HEK293T (cell line): Measurements from ENCODE around the gene FREY1.

Experiments used
- CTCF ChIA-PET: fragments of 350-600 bp; formaldehyde crosslinking; extraction: SDS; loops from one replicate; lab custom pipeline; 2021; ENCODE audit warnings: antibody characterized with exemption, inconsistent platforms; lab: Yijun Ruan, JAX
- POLR2A ChIA-PET: fragments of 350-600 bp; formaldehyde crosslinking; extraction: SDS; loops from one replicate; lab custom pipeline; 2020; ENCODE audit warnings: antibody characterized with exemption, inconsistent platforms; lab: Yijun Ruan, JAX
- DNase-seq: peaks from one replicate; pipeline ENCODE4 v3.0.0; 2012; ENCODE audit warnings: mixed read lengths; ENCODE audit errors: extremely low spot score
- ARNT ChIP-seq: fragments of 450-650 bp; IDR thresholded peaks from 2 replicates; pipeline ENCODE4 v1.6.1; 2017; ENCODE audit warnings: mild to moderate bottlenecking
- BHLHE40 ChIP-seq: fragments of 450-650 bp; IDR thresholded peaks from 2 replicates; pipeline ENCODE4 v1.6.1; 2016; ENCODE audit warnings: mild to moderate bottlenecking, moderate library complexity, borderline replicate concordance
- CTBP1 ChIP-seq: fragments of 450-650 bp; IDR thresholded peaks from 2 replicates; pipeline ENCODE4 v1.6.1; 2016; ENCODE audit warnings: borderline replicate concordance
- ELF4 ChIP-seq: fragments of 450-650 bp; IDR thresholded peaks from 2 replicates; pipeline ENCODE4 v1.6.1; 2017; ENCODE audit warnings: antibody characterized with exemption
- FOXA1 ChIP-seq: fragments of 450-650 bp; IDR thresholded peaks from 2 replicates; pipeline ENCODE4 v1.6.1; 2016; ENCODE audit warnings: mild to moderate bottlenecking
- FOXK2 ChIP-seq: fragments of 450-650 bp; IDR thresholded peaks from 2 replicates; pipeline ENCODE4 v1.6.1; 2016; ENCODE audit warnings: mild to moderate bottlenecking
- FOXM1 ChIP-seq: fragments of 450-650 bp; IDR thresholded peaks from 2 replicates; pipeline ENCODE4 v1.6.1; 2017; ENCODE audit warnings: mild to moderate bottlenecking, borderline replicate concordance
- HDGF ChIP-seq: fragments of 450-650 bp; IDR thresholded peaks from 2 replicates; pipeline ENCODE4 v1.6.1; 2017; ENCODE audit warnings: antibody characterized with exemption, borderline replicate concordance
- L3MBTL2 ChIP-seq: fragments of 450-650 bp; conservative IDR thresholded peaks from 2 replicates; pipeline ENCODE4 v1.6.1; 2016; ENCODE audit warnings: mild to moderate bottlenecking
- LEF1 ChIP-seq: fragments of 450-650 bp; IDR thresholded peaks from 2 replicates; pipeline ENCODE4 v1.6.1; 2017; ENCODE audit warnings: mild to moderate bottlenecking, borderline replicate concordance
- NFRKB ChIP-seq: fragments of 450-650 bp; IDR thresholded peaks from 2 replicates; pipeline ENCODE4 v1.6.1; 2016; ENCODE audit warnings: mild to moderate bottlenecking, moderate library complexity
- PKNOX1 ChIP-seq: fragments of 450-650 bp; IDR thresholded peaks from 2 replicates; pipeline ENCODE4 v1.6.1; 2016
- SP1 ChIP-seq: fragments of 450-650 bp; IDR thresholded peaks from 2 replicates; pipeline ENCODE4 v1.6.1; 2017
- SUZ12 ChIP-seq: fragments of 450-650 bp; IDR thresholded peaks from 2 replicates; pipeline ENCODE4 v1.6.1; 2016; ENCODE audit warnings: mild to moderate bottlenecking
- TARDBP ChIP-seq: fragments of 450-650 bp; IDR thresholded peaks from 2 replicates; pipeline ENCODE4 v1.6.1; 2016
- ZNF384 ChIP-seq: fragments of 450-650 bp; IDR thresholded peaks from 2 replicates; pipeline ENCODE4 v1.6.1; 2016

FREY1 gene

GRCh38 chr11:45942381-45942780, 35.3 kb upstream of the FREY1 start:
- ChIA-PET POLR2A (no interaction called here), CTCF (interaction anchor here (1.2 kb wide), 1 partner anchor 99 kb away, joined by 3 read pairs; no protein-coding TSS in a partner anchor)
- TF ChIP-seq ARNT, result no peak
- TF ChIP-seq ZNF384, result no peak
- TF ChIP-seq L3MBTL2, result no peak
- TF ChIP-seq TARDBP, result no peak
- no peak for TF ChIP-seq SP1
- TF ChIP-seq NFRKB, result no peak
- TF ChIP-seq FOXM1, result no peak
- no peak for TF ChIP-seq ELF4
- TF ChIP-seq SUZ12, result no peak
- TF ChIP-seq CTBP1, result no peak
- no peak for TF ChIP-seq FOXK2
- no peak for TF ChIP-seq HDGF
- no peak for TF ChIP-seq LEF1
- TF ChIP-seq BHLHE40, result no peak
- TF ChIP-seq FOXA1, result no peak
- no peak for TF ChIP-seq PKNOX1
- DNase-seq, result no peak

- ChIA-PET POLR2A (no interaction called here), CTCF (interaction anchor here (1.0 kb wide), 1 partner anchor 23 kb away, joined by 3 read pairs; no protein-coding TSS in a partner anchor)
- DNase-seq, result no peak
- no peak for TF ChIP-seq BHLHE40
- no peak for TF ChIP-seq FOXA1
- no peak for TF ChIP-seq ELF4
- TF ChIP-seq HDGF, result no peak
- no peak for TF ChIP-seq ZNF384
- no peak for TF ChIP-seq NFRKB
- TF ChIP-seq TARDBP, result no peak
- TF ChIP-seq CTBP1, result no peak
- TF ChIP-seq LEF1, result no peak
- no peak for TF ChIP-seq L3MBTL2
- TF ChIP-seq PKNOX1, result no peak
- no peak for TF ChIP-seq SP1
- no peak for TF ChIP-seq ARNT
- no peak for TF ChIP-seq SUZ12
- no peak for TF ChIP-seq FOXM1
- TF ChIP-seq FOXK2, result no peak
Measured at GRCh38 chr11:45941285-45941684, 34.2 kb upstream of the FREY1 start.

- ChIA-PET POLR2A (no interaction called here), CTCF (no interaction called here)
- no peak for DNase-seq
- TF ChIP-seq ELF4 (no peak), BHLHE40 (no peak), FOXK2 (no peak), TARDBP (no peak), LEF1 (no peak), ARNT (no peak), PKNOX1 (no peak), ZNF384 (no peak), FOXM1 (no peak), NFRKB (no peak), SP1 (no peak), CTBP1 (no peak), SUZ12 (no peak), FOXA1 (no peak), HDGF (no peak), L3MBTL2 (no peak)
Measured at GRCh38 chr11:45939836-45940235, 32.8 kb upstream of the FREY1 start.

- TF ChIP-seq LEF1, result no peak
Measured at GRCh38 chr11:45937916-45938315, 30.8 kb upstream of the FREY1 start.

GRCh38 chr11:45936511-45937054, 29.5 kb upstream of the FREY1 start:
- DNase-seq, result no peak
- ChIA-PET CTCF (no interaction called here), POLR2A (no interaction called here)

More at GRCh38 chr11:45937916-45938315, 30.8 kb upstream of the FREY1 start:
- ChIA-PET CTCF (no interaction called here), POLR2A (no interaction called here)
- no peak for DNase-seq

More at GRCh38 chr11:45936511-45937054, 29.5 kb upstream of the FREY1 start:
- TF ChIP-seq ZNF384 (no peak), SUZ12 (no peak), NFRKB (no peak), ELF4 (no peak), FOXA1 (no peak), TARDBP (no peak), BHLHE40 (no peak), FOXM1 (no peak), SP1 (no peak), ARNT (no peak), HDGF (no peak), PKNOX1 (no peak), LEF1 (no peak), CTBP1 (no peak)
